Endothelial cell (in vitro differentiated cells): ENCODE measurements around the gene GALNT10. TPM values are rescaled to one million over a fixed set of nuclear protein-coding genes. Genes with fewer than 3 reads are reported as not detected.
A peak's percentile ranks its signal among the peaks of the same experiment; 100 is the strongest.

Experiments used
- DNase-seq: peaks from one replicate; pipeline ENCODE4 v3.0.0; 2021; ENCODE audit warnings: low spot score
- H3K27ac Mint-ChIP-seq: one replicate; pipeline ENCODE4 v1.8.0; 2021; ENCODE audit warnings: mixed read lengths, inconsistent platforms; ENCODE audit not compliant: unreplicated experiment
- H3K27me3 Mint-ChIP-seq: one replicate; pipeline ENCODE4 v1.8.0; 2021; ENCODE audit warnings: mild to moderate bottlenecking, moderate library complexity, mixed read lengths, inconsistent platforms; ENCODE audit not compliant: unreplicated experiment
- H3K36me3 Mint-ChIP-seq: one replicate; pipeline ENCODE4 v1.8.0; 2021; ENCODE audit warnings: mild to moderate bottlenecking, low read depth, mixed read lengths, inconsistent platforms; ENCODE audit not compliant: unreplicated experiment
- H3K4me1 Mint-ChIP-seq: one replicate; pipeline ENCODE4 v1.8.0; 2021; ENCODE audit warnings: mild to moderate bottlenecking, mixed read lengths, inconsistent platforms; ENCODE audit not compliant: unreplicated experiment
- H3K4me3 Mint-ChIP-seq: one replicate; pipeline ENCODE4 v1.8.0; 2021; ENCODE audit warnings: mild to moderate bottlenecking, mixed read lengths, inconsistent platforms; ENCODE audit not compliant: unreplicated experiment
- H3K9me3 Mint-ChIP-seq: one replicate; pipeline ENCODE4 v1.8.0; 2021; ENCODE audit warnings: mixed read lengths, inconsistent platforms; ENCODE audit not compliant: unreplicated experiment
- total RNA-seq: library from RNA; stranded (reverse); fragmentation: NEBNext Ultra II Directional; extraction: Animal tissue kit (Norgen Biotek cat#: 25700); gene quantifications from one replicate; pipeline ENCODE4 v1.2.1, GENCODE V29; 2021; ENCODE audit not compliant: unreplicated experiment
- TF ChIP-seq, protein P1 (sequence below): fragments of 200-600 bp; sonication (generic); IDR thresholded peaks from one replicate; pipeline ENCODE4 v1.5.0; 2021; ENCODE audit warnings: antibody characterized with exemption; ENCODE audit not compliant: unreplicated experiment

GALNT10 gene
- total RNA-seq, 1 donor from 2014 or later = 22.5 TPM

GRCh38 chr5:154286557-154286956 is 96.0 kb downstream of the GALNT10 start:
- H3K27ac Mint-ChIP-seq = peak overlapping the region; percentile 81
- no peak for DNase-seq
- H3K9me3 Mint-ChIP-seq = no peaks in the 10 kb centered on the region
- no peak overlapping the region for H3K4me3 Mint-ChIP-seq
- TF ChIP-seq, protein P1, sequence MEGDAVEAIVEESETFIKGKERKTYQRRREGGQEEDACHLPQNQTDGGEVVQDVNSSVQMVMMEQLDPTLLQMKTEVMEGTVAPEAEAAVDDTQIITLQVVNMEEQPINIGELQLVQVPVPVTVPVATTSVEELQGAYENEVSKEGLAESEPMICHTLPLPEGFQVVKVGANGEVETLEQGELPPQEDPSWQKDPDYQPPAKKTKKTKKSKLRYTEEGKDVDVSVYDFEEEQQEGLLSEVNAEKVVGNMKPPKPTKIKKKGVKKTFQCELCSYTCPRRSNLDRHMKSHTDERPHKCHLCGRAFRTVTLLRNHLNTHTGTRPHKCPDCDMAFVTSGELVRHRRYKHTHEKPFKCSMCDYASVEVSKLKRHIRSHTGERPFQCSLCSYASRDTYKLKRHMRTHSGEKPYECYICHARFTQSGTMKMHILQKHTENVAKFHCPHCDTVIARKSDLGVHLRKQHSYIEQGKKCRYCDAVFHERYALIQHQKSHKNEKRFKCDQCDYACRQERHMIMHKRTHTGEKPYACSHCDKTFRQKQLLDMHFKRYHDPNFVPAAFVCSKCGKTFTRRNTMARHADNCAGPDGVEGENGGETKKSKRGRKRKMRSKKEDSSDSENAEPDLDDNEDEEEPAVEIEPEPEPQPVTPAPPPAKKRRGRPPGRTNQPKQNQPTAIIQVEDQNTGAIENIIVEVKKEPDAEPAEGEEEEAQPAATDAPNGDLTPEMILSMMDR = no peak
- H3K4me1 Mint-ChIP-seq = peaks cover 38% of the 10 kb centered on the region
- peaks cover 5% of the 10 kb centered on the region for H3K27me3 Mint-ChIP-seq
- H3K36me3 Mint-ChIP-seq = no peaks in the 10 kb centered on the region

DNA sequence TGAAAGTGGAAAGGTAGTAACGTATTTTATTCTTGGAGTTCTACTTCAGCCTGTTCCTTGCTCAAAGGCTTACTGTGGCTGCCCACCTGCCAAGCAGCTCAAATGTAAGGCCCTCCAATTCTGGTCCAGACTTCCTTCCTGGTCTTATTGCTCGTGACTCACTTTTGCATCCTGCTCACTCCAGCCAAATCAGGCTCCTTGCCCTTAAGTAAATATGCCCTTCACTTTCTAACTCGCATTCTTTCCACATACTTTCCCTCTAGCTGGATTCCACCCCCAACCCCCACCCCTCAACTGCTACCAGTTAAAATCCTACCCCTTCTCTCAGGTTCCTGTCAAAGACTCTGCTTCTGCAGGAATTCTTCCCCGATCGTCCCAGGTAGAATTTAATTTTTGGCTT is 96.6 kb downstream of the GALNT10 start:
- Mint-ChIP-seq H3K36me3 (no peaks in the 10 kb centered on the region), H3K4me1 (peaks cover 38% of the 10 kb centered on the region), H3K4me3 (peak overlapping the region; percentile 6), H3K27me3 (peaks cover 5% of the 10 kb centered on the region), H3K9me3 (no peaks in the 10 kb centered on the region), H3K27ac (peak overlapping the region; percentile 81)
- TF ChIP-seq, protein P1 = no peak
- DNase-seq = no peak

DNA sequence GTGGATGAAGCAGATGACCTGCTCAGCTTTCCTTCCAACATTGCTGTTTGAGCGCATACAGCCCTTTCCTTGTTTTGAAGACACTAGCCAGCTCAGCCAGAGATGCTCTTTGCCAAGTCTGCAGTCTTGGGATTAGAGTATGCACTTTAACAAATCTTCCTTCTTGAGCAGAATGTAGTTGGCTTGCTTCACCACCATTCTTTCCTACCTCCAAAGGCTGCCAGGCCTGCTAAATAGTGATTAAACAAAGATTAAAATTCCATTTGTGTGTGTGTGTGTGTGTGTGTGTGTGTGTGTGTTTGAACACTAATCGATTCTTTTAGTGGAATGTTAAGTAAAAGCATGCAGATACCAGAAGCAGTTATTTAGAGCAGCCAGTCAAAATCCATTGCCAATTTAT is 97.6 kb downstream of the GALNT10 start:
- peaks cover 38% of the 10 kb centered on the region for H3K4me1 Mint-ChIP-seq

GRCh38 chr5:154291917-154292316 is 101.4 kb downstream of the GALNT10 start:
- TF ChIP-seq, protein P1 = no peak
- Mint-ChIP-seq H3K27ac (no peak overlapping the region), H3K27me3 (peaks cover 2% of the 10 kb centered on the region), H3K4me3 (no peak overlapping the region), H3K4me1 (peaks cover 25% of the 10 kb centered on the region), H3K36me3 (peaks cover 3% of the 10 kb centered on the region), H3K9me3 (no peaks in the 10 kb centered on the region)
- no peak for DNase-seq

More for the DNA sequence above, 97.6 kb downstream of the GALNT10 start:
- Mint-ChIP-seq H3K4me3 (no peak overlapping the region), H3K9me3 (no peaks in the 10 kb centered on the region), H3K27me3 (peaks cover 5% of the 10 kb centered on the region), H3K36me3 (no peaks in the 10 kb centered on the region), H3K27ac (no peak overlapping the region)
- TF ChIP-seq, protein P1 = no peak
- DNase-seq = no peak

DNA sequence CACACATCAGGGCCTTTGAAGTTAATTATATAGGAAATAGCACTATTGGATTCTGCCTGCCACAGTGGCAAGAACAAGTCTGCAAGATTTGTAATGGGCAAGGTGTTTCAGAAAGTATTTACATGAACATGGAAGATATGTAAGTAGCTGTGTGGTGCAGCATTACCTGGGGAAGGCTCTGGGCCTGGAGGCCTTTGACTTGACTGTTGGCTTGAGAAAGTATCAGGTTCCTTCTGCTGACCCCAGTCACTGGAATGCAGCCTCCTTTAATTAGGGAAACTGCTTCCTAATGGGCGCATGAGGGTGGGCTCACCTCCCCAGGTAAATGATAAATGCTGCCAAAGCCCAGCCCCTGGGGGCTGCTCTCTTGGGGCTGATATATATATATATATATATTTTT is 102.7 kb downstream of the GALNT10 start:
- TF ChIP-seq, protein P1 = no peak

More for the DNA sequence above, 102.7 kb downstream of the GALNT10 start:
- Mint-ChIP-seq H3K4me1 (peaks cover 16% of the 10 kb centered on the region), H3K27me3 (peaks cover 2% of the 10 kb centered on the region), H3K9me3 (no peaks in the 10 kb centered on the region), H3K27ac (no peak overlapping the region), H3K4me3 (no peak overlapping the region), H3K36me3 (peaks cover 4% of the 10 kb centered on the region)
- no peak for DNase-seq
